Measurements from ENCODE around the gene SMOC2. TPM values are rescaled to one million over a fixed set of nuclear protein-coding genes. Genes with fewer than 3 reads are reported as not detected.

SMOC2 gene
- total RNA-seq, 1 donor from 2014 or later, result not detected

GRCh38 chr6:168464546-168464945, 23.6 kb downstream of the SMOC2 start:
- TF ChIP-seq CTCF (IDR thresholded peaks at IDR 0.05; ENCODE audit: unreplicated experiment), result no peak
- no peak overlapping the region for H3K4me3 Mint-ChIP-seq (ENCODE audit: unreplicated experiment)
- H3K9me3 Mint-ChIP-seq (ENCODE audit: unreplicated experiment), result no peaks in the 10 kb centered on the region
- H3K36me3 Mint-ChIP-seq (ENCODE audit: low read depth, unreplicated experiment), result no peaks in the 10 kb centered on the region
- H3K27me3 Mint-ChIP-seq (ENCODE audit: unreplicated experiment), result peaks cover 4% of the 10 kb centered on the region
- DNase-seq (ENCODE audit: low spot score), result no peak
- no peaks in the 10 kb centered on the region for H3K4me1 Mint-ChIP-seq (ENCODE audit: unreplicated experiment)
- H3K27ac Mint-ChIP-seq (ENCODE audit: unreplicated experiment), result no peak overlapping the region

- Mint-ChIP-seq H3K9me3 (ENCODE audit: unreplicated experiment) (no peaks in the 10 kb centered on the region), H3K36me3 (ENCODE audit: low read depth, unreplicated experiment) (no peaks in the 10 kb centered on the region), H3K4me3 (ENCODE audit: unreplicated experiment) (no peak overlapping the region), H3K27ac (ENCODE audit: unreplicated experiment) (no peak overlapping the region), H3K27me3 (ENCODE audit: unreplicated experiment) (peaks cover 4% of the 10 kb centered on the region), H3K4me1 (ENCODE audit: unreplicated experiment) (no peaks in the 10 kb centered on the region)
- no peak for DNase-seq (ENCODE audit: low spot score)
- no peak for TF ChIP-seq CTCF (IDR thresholded peaks at IDR 0.05; ENCODE audit: unreplicated experiment)
These were observed 27.1 kb downstream of the SMOC2 start for GRCh38 chr6:168468045-168468444.

- H3K27ac Mint-ChIP-seq (ENCODE audit: unreplicated experiment), result no peak overlapping the region
- no peak for TF ChIP-seq CTCF (IDR thresholded peaks at IDR 0.05; ENCODE audit: unreplicated experiment)
- H3K4me3 Mint-ChIP-seq (ENCODE audit: unreplicated experiment), result no peak overlapping the region
- no peaks in the 10 kb centered on the region for H3K9me3 Mint-ChIP-seq (ENCODE audit: unreplicated experiment)
- no peaks in the 10 kb centered on the region for H3K4me1 Mint-ChIP-seq (ENCODE audit: unreplicated experiment)
- no peaks in the 10 kb centered on the region for H3K36me3 Mint-ChIP-seq (ENCODE audit: low read depth, unreplicated experiment)
- no peak for DNase-seq (ENCODE audit: low spot score)
- peaks cover 3% of the 10 kb centered on the region for H3K27me3 Mint-ChIP-seq (ENCODE audit: unreplicated experiment)
These were observed 28.5 kb downstream of the SMOC2 start for GRCh38 chr6:168469521-168469920.

- Mint-ChIP-seq H3K27ac (ENCODE audit: unreplicated experiment) (no peak overlapping the region), H3K27me3 (ENCODE audit: unreplicated experiment) (peaks cover 3% of the 10 kb centered on the region), H3K36me3 (ENCODE audit: low read depth, unreplicated experiment) (no peaks in the 10 kb centered on the region), H3K9me3 (ENCODE audit: unreplicated experiment) (no peaks in the 10 kb centered on the region), H3K4me3 (ENCODE audit: unreplicated experiment) (no peak overlapping the region), H3K4me1 (ENCODE audit: unreplicated experiment) (no peaks in the 10 kb centered on the region)
- DNase-seq (ENCODE audit: low spot score), result no peak
- TF ChIP-seq CTCF (IDR thresholded peaks at IDR 0.05; ENCODE audit: unreplicated experiment), result no peak
These were observed 28.9 kb downstream of the SMOC2 start for GRCh38 chr6:168469926-168470325.

- no peak overlapping the region for H3K4me3 Mint-ChIP-seq (ENCODE audit: unreplicated experiment)
- H3K4me1 Mint-ChIP-seq (ENCODE audit: unreplicated experiment), result no peaks in the 10 kb centered on the region
- DNase-seq (ENCODE audit: low spot score), result no peak
- peaks cover 3% of the 10 kb centered on the region for H3K27me3 Mint-ChIP-seq (ENCODE audit: unreplicated experiment)
- H3K36me3 Mint-ChIP-seq (ENCODE audit: low read depth, unreplicated experiment), result no peaks in the 10 kb centered on the region
- no peak for TF ChIP-seq CTCF (IDR thresholded peaks at IDR 0.05; ENCODE audit: unreplicated experiment)
- H3K9me3 Mint-ChIP-seq (ENCODE audit: unreplicated experiment), result no peaks in the 10 kb centered on the region
- H3K27ac Mint-ChIP-seq (ENCODE audit: unreplicated experiment), result no peak overlapping the region
These were observed 31.4 kb downstream of the SMOC2 start for GRCh38 chr6:168472363-168472762.
